22Rv1 (cell line): ENCODE measurements around the gene DTD2.

Experiments used
- H3K27ac ChIP-seq: fragments of 450-650 bp; 2 replicates; pipeline ENCODE4 v1.5.1; 2017
- CTCF ChIP-seq: fragments of 450-650 bp; IDR thresholded peaks from 2 replicates; pipeline ENCODE4 v1.5.1; 2017; ENCODE audit warnings: mild to moderate bottlenecking
- ZFX ChIP-seq: fragments of 450-650 bp; IDR thresholded peaks from 2 replicates; pipeline ENCODE4 v1.6.1; 2017; ENCODE audit warnings: antibody characterized with exemption, borderline replicate concordance

Gene DTD2

DNA sequence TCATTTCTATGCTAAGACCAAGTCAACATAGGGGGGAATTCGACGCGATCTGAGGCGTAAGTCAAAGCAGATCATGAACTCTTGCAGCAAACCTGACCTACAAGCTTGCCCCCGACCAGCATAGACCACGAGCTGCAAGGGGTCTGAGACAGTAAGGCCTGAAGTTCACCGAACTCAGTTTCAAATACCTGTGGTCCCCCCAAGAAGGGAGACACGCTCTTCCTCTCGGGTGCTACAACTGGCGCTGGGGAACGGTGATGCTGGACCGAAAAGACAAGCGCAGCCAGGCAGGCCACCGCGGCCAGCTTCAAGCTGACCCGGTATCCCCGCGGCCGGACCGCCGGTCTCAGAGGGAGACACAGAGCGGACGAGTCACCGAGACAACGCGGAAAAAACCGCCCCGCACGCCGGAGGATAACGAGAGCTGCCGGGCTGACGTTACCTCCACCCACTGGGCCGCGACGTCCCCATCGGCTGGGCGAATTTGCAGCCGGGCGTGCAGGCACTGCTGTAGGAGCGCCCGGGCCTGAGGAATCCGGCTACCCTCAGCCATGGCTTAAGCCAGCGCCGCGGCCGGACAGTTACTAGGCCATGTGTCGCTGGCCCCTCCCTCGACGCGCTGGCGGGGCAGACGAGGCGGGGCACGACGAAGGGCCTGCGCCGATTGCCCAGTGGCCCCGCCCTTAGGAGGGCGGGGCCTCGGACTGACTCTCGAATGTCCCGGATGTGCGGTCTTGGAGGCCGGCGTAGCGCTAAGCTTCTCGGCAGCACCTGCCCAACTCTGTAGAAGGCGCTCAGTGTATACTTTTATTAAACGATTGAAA lies at the start of gene DTD2:
Gene DTD2 (minus strand): TSS at position 666 of the 824 bp plus-strand sequence. CDS start 113 bp downstream, at position 553.
- H3K27ac ChIP-seq, result peak within 1 kb of the TSS; percentile 86
- TF ChIP-seq ZFX, result no peak
- TF ChIP-seq CTCF, result peak; percentile 25; the same call in 1 of the 2 replicates

- no peak overlapping the region for H3K27ac ChIP-seq
- no peak for TF ChIP-seq CTCF
- no peak for TF ChIP-seq ZFX
Observed at GRCh38 chr14:31505411-31505810, 48.1 kb upstream of the DTD2 start.

- no peak overlapping the region for H3K27ac ChIP-seq
- TF ChIP-seq ZFX (no peak), CTCF (no peak)
Observed at GRCh38 chr14:31501870-31502269, 44.6 kb upstream of the DTD2 start.

GRCh38 chr14:31492759-31493498 lies 35.6 kb upstream of the DTD2 start:
- TF ChIP-seq CTCF, result no peak
- TF ChIP-seq ZFX, result no peak
- no peak overlapping the region for H3K27ac ChIP-seq

- TF ChIP-seq CTCF, result no peak
- no peak for TF ChIP-seq ZFX
- H3K27ac ChIP-seq, result no peak overlapping the region
Observed at GRCh38 chr14:31489691-31490090, 32.4 kb upstream of the DTD2 start.

- no peak within 1 kb of the TSS for H3K27ac ChIP-seq
- no peak for TF ChIP-seq ZFX
- TF ChIP-seq CTCF, result no peak
Observed at GRCh38 chr14:31487886-31488285, 30.6 kb upstream of the DTD2 start, which contains the start of gene GPR33. Gene GPR33 (minus strand): TSS chr14:31488039. CDS start chr14:31483965, 4,074 bp downstream.

DNA sequence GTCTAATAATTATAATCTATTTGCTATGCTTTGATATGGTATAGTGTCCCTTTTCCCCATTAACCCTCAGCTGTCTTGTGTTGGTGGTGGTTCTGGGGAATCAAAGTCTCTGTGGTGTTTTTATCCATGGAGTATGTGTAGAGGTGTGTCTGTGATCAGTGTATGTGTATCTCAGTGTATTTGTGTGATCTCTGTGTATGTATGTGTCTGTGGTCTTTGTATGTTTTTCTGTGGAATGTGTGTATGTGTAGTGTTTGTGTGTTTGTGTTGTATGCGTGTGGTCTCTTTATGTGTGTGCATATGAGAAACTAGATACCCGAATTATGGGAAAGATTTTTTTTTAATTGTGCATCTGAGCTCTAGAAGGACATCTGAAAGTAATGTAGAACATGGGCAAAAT lies 29.5 kb upstream of the DTD2 start:
- no peak overlapping the region for H3K27ac ChIP-seq
- no peak for TF ChIP-seq ZFX
- no peak for TF ChIP-seq CTCF
